Mucosa of rectum (tissue), 2 donors: Measurements from ENCODE around the gene TPPP3.

Experiments used
- H3K27ac ChIP-seq, 2 donors: one replicate each; pipeline ENCODE4 v1.7.0; 2013; ENCODE audit warnings: inconsistent platforms in 2 of 2, low read depth in 2 of 2, low read length in 2 of 2
- H3K27me3 ChIP-seq, 2 donors: one replicate each; pipeline ENCODE4 v1.7.0; 2013; ENCODE audit warnings: low read length in 2 of 2; ENCODE audit not compliant: control insufficient read depth in 2 of 2, insufficient read depth in 2 of 2
- H3K36me3 ChIP-seq, 2 donors: one replicate each; pipeline ENCODE4 v1.7.0; 2013; ENCODE audit warnings: low read length in 2 of 2; ENCODE audit not compliant: control insufficient read depth in 2 of 2, insufficient read depth in 2 of 2
- H3K4me1 ChIP-seq, 2 donors: one replicate each; pipeline ENCODE4 v1.7.0; 2013; ENCODE audit warnings: low read length in 2 of 2, mild to moderate bottlenecking in 1 of 2; ENCODE audit not compliant: control insufficient read depth in 2 of 2, insufficient read depth in 2 of 2
- H3K4me3 ChIP-seq, 2 donors: one replicate each; pipeline ENCODE4 v1.7.0; 2013; ENCODE audit warnings: low read length in 2 of 2
- H3K9ac ChIP-seq, 2 donors: one replicate each; pipeline ENCODE4 v1.7.0; 2013; ENCODE audit warnings: low read length in 2 of 2, low read depth in 1 of 2, mild to moderate bottlenecking in 1 of 2
- H3K9me3 ChIP-seq, 2 donors: one replicate each; pipeline ENCODE4 v1.7.0; 2013; ENCODE audit warnings: low read length in 2 of 2; ENCODE audit not compliant: control insufficient read depth in 2 of 2
- donor health status: healthy.
- donor health status: Normal muscosa, but diverticular disease.

TPPP3 gene

GRCh38 chr16:67406111-67406971 lies 13.0 kb upstream of the TPPP3 start:
- Histone ChIP-seq H3K9ac (peak overlapping the region in 1 of 2 donors; percentile 24), H3K4me3 (no peak overlapping the region)

GRCh38 chr16:67405336-67405735 lies 12.0 kb upstream of the TPPP3 start:
- peaks cover 14 to 31% of the 10 kb centered on the region in 2 donors for H3K4me1 ChIP-seq

More at GRCh38 chr16:67406111-67406971, 13.0 kb upstream of the TPPP3 start:
- Histone ChIP-seq H3K27ac (peak overlapping the region; percentile 40 to 56), H3K4me1 (peaks cover 14 to 31% of the 10 kb centered on the region in 2 donors), H3K36me3 (no peaks in the 10 kb centered on the region), H3K27me3 (no peaks in the 10 kb centered on the region), H3K9me3 (no peaks in the 10 kb centered on the region)

GRCh38 chr16:67404740-67405226 lies 11.5 kb upstream of the TPPP3 start:
- H3K9ac ChIP-seq: peak overlapping the region; percentile 27 to 74
- no peaks in the 10 kb centered on the region for H3K9me3 ChIP-seq
- peaks cover 14 to 31% of the 10 kb centered on the region in 2 donors for H3K4me1 ChIP-seq
- peak overlapping the region; percentile 94 to 95 for H3K27ac ChIP-seq
- no peak overlapping the region for H3K4me3 ChIP-seq
- no peaks in the 10 kb centered on the region for H3K27me3 ChIP-seq
- no peaks in the 10 kb centered on the region for H3K36me3 ChIP-seq

More at GRCh38 chr16:67405336-67405735, 12.0 kb upstream of the TPPP3 start:
- Histone ChIP-seq H3K9ac (peak overlapping the region; percentile 27 to 39), H3K9me3 (no peaks in the 10 kb centered on the region), H3K27ac (peak overlapping the region; percentile 94 to 95), H3K27me3 (no peaks in the 10 kb centered on the region), H3K4me3 (no peak overlapping the region), H3K36me3 (no peaks in the 10 kb centered on the region)

- H3K9ac ChIP-seq: peak overlapping the region; percentile 74 to 77
- no peaks in the 10 kb centered on the region for H3K27me3 ChIP-seq
- H3K36me3 ChIP-seq: no peaks in the 10 kb centered on the region
- H3K9me3 ChIP-seq: no peaks in the 10 kb centered on the region
- H3K4me1 ChIP-seq: peaks cover 20 to 31% of the 10 kb centered on the region in 2 donors
- no peak overlapping the region for H3K4me3 ChIP-seq
- peak overlapping the region; percentile 94 to 95 for H3K27ac ChIP-seq
These were observed 10.8 kb upstream of the TPPP3 start for GRCh38 chr16:67403976-67404555.

- Histone ChIP-seq H3K4me3 (no peak overlapping the region), H3K27me3 (no peaks in the 10 kb centered on the region), H3K4me1 (peaks cover 32% of the 10 kb centered on the region in 2 donors), H3K36me3 (no peaks in the 10 kb centered on the region), H3K9ac (no peak overlapping the region), H3K9me3 (no peaks in the 10 kb centered on the region), H3K27ac (no peak overlapping the region)
These were observed 7.6 kb upstream of the TPPP3 start for GRCh38 chr16:67400901-67401300.

GRCh38 chr16:67399749-67400704 lies 6.7 kb upstream of the TPPP3 start:
- Histone ChIP-seq H3K9me3 (no peaks in the 10 kb centered on the region), H3K9ac (peak overlapping the region in 1 of 2 donors; percentile 15), H3K27me3 (no peaks in the 10 kb centered on the region), H3K36me3 (no peaks in the 10 kb centered on the region), H3K4me3 (no peak overlapping the region), H3K4me1 (peaks cover 34 to 36% of the 10 kb centered on the region in 2 donors), H3K27ac (no peak overlapping the region)

GRCh38 chr16:67399218-67399733 lies 6.0 kb upstream of the TPPP3 start:
- Histone ChIP-seq H3K27ac (no peak overlapping the region), H3K9ac (peak overlapping the region in 1 of 2 donors; percentile 15), H3K36me3 (no peaks in the 10 kb centered on the region), H3K4me1 (peaks cover 31% of the 10 kb centered on the region in 2 donors), H3K4me3 (no peak overlapping the region), H3K9me3 (no peaks in the 10 kb centered on the region), H3K27me3 (no peaks in the 10 kb centered on the region)

- H3K9ac ChIP-seq: no peak overlapping the region
- H3K4me1 ChIP-seq: peaks cover 30 to 32% of the 10 kb centered on the region in 2 donors
- no peak overlapping the region for H3K4me3 ChIP-seq
- no peaks in the 10 kb centered on the region for H3K36me3 ChIP-seq
- H3K27ac ChIP-seq: no peak overlapping the region
- H3K9me3 ChIP-seq: no peaks in the 10 kb centered on the region
- no peaks in the 10 kb centered on the region for H3K27me3 ChIP-seq
These were observed 5.4 kb upstream of the TPPP3 start for GRCh38 chr16:67398546-67399217.
